Activated CD8-positive, alpha-beta memory T cell treated with anti-CD3 and anti-CD28 coated beads, Interleukin-2, amount 50 U/mL, for 24 hours (primary cell): ENCODE measurements around the gene SLC35B1.
"Not testable (repeated sequence)": the region's sequence is repeated elsewhere in the genome, so short reads cannot be mapped to it uniquely, and the experiment has no call there.

Experiments used
- DNase-seq: peaks from one replicate; pipeline ENCODE4 v3.0.0-alpha.2; 2020; ENCODE audit errors: extremely low read depth

Gene SLC35B1

DNA sequence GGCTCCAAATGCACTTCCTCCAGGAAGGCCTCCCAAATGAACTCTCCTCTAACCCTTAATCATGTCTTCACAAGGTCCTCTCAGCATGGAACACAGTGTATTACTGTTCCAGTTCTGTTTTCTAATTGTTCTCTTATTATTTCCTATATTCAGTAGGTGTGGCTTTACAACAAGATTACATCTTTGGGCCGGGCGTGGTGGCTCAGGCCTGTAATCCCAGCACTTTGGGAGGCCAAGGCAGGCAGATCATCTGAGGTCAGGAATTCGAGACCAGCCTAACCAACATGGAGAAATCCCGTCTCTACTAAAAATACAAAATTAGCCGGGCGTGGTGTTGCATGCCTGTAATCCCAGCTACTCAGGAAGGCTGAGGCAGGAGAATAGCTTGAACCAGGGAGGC lies 34.1 kb downstream of the SLC35B1 start:
- not testable (repeated sequence) for DNase-seq

DNA sequence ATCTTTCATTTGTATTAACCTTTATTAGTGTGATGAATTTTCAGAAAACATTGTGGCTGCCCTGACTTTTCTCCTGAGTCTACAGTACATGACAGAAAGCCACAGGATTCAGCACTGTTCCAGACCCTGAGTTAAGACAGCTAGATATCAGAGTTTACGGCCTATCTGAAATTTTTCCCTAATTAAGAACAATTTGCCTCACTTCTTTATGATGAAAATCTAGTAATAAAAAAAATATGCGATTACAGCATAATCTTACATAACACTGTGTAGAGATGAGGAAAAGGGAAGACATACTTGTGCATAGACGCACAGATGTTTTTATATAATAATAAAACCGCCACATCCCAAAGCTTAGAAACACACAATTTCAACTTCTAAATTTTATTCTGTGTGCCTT lies 37.1 kb downstream of the SLC35B1 start:
- DNase-seq: no peak

DNA sequence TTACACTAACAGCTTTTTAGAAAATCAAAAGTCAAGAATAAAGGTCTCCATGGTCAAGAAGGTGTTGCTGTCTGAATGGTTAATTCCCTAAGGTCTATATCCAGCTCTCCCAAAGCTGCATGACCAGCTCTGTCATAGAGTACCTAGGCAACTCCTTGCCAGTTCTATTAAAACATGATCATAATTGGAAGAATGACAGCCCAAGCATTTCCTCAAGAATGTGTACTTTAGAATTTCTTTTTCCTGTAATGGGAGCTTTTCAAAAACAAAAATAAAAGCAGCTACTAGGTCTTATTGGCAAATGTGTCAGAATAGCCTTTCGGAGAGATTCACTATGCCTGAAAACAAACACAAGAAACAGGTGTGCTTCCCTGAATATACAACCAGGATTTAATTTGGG lies 37.8 kb downstream of the SLC35B1 start:
- DNase-seq: no peak

DNA sequence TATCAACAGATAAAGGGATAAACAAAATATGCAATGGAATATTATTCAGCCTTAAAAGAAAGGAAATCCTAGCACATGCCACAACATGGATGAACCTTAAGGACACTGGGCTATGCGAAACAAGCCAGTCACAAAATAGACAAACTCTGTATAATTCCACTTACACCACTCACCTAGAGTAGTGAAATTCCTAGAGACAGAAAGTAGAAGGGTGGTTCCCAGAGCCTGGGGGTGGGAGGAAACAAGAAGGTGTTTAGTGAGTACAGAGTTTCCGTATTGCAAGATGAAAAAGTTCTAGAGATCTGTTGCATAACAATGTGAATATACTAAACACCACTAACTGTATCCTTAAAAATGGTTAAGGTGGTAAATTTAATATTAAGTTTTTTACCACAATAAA lies 39.9 kb downstream of the SLC35B1 start:
- no peak for DNase-seq

DNA sequence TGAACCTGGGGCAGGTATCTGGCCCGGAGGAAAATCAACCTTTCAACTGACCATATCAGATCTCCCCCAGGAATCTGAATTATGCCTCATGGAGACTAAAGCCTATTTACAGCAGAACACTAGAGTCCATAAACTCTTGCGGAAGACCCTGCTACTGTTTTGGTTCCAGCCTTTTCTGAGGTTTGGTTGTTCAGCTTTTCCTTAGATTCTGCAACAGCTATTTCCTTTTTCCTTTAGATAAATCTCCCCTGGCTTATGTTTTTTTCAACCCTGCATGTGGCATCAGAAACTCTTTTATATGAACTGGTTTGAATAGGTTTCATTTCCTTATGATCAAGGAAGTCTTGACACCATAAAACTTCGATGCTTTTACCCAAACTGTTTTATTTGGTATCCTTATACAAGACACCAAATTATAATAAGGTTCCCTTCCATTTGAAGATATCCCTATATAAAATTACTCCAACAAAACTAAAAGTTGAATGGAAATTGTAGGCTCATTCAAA lies 43.0 kb downstream of the SLC35B1 start:
- DNase-seq: no peak

DNA sequence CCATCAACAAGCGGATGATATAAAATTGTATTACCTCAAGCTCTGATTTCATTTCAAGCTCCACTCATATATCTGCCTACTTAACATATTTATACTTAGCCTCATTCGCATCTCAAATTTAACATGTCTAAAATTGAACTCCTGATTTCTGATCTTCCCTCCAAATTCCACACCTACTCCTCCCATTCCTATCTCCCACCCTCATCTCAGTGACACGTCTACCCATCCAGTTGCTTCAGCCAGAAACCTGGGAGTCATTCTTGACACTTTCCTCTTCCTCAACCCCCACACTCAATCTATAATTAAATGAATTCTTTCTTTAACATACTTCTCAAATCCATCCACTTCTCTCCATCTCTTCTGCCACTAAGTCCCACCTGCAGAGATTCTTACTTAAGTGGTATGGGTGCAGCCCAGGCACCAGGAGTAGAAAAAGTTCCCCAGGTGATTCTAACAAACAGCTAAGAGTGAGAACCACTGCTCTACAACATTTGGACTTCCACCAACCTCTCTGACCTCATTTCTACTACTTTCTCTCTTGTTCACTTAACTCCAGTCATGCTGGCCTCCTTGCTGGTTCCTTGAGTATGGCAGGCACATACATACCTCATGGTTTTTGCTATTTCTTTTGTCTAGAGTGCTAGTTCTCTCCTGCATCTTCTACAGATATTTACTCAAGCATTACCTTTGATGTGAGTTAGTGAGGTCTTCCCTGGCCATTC lies 47.9 kb downstream of the SLC35B1 start:
- DNase-seq: no peak

DNA sequence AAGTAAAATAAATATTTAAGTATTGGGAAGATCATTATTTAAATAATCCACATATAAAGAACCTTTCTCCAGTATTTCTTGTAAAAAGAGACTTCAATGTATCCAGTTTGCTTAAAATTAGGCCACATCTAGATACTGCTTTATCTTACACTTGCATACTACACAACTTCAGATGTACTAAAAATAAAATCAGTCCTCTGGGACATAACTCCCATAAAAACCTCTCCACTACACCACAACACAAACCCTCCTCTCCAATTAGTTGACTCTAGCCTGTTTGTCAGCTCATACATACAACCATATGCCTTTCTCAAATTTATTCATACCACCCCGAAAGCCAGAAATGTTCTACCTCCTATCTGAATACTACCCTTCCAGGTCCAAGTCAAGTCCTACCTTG lies 51.5 kb downstream of the SLC35B1 start:
- no peak for DNase-seq
